Measurements from ENCODE around the gene FRG1.
"Not testable (repeated sequence)": the region's sequence is repeated elsewhere in the genome, so short reads cannot be mapped to it uniquely, and the experiment has no call there.

DNA sequence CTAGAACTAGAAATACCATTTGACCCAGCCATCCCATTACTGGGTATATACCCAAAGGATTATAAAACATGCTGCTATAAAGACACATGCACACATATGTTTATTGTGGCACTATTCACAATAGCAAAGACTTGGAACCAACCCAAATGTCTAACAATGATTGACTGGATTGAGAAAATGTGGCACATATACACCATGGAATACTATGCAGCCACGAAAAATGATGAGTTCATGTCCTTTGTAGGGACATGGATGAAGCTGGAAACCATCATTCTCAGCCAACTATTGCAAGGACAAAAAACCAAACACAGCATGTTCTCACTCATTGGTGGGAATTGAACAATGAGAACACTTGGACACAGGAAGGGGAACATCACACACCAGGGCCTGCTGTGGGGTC, 28.6 kb downstream of the FRG1 start:
- TF ChIP-seq CTCF (conservative IDR thresholded peaks at IDR 0.05 in 1 of 2, IDR thresholded peaks at IDR 0.05 in 1 of 2; ENCODE audit: low read depth in 1 of 2, low read length in 2 of 2); EZH2 (IDR thresholded peaks at IDR 0.05; ENCODE audit: low read length, missing control alignments): not testable (repeated sequence)

Data from fibroblast of lung (primary cell).